ENCODE measurements around the gene ZNG1F.
"Not testable (repeated sequence)": the region's sequence is repeated elsewhere in the genome, so short reads cannot be mapped to it uniquely, and the experiment has no call there.

GRCh38 chr9:41111414-41111813 lies 77.7 kb downstream of the ZNG1F start:
- TF ChIP-seq POLR2A, CTCF (IDR thresholded peaks at IDR 0.05): not testable (repeated sequence)

Data from lower leg skin (tissue), 3 donors.